RWPE2 (cell line): Measurements from ENCODE around the gene F2.

Source experiments
- ATAC-seq: fragments of 200-7000 bp; cut with Tn5 transposase; 3 replicates; pipeline ENCODE4 v1.9.1; 2021; ENCODE audit warnings: low read depth
- DNase-seq: peaks from one replicate; pipeline ENCODE4 v3.0.0-alpha.2; 2020; ENCODE audit warnings: low spot score
- H3K27ac ChIP-seq: fragments of 450-650 bp; 2 replicates; pipeline ENCODE4 v1.5.1; 2017; ENCODE audit warnings: mild to moderate bottlenecking; ENCODE audit not compliant: poor library complexity, severe bottlenecking
- H3K27me3 ChIP-seq: fragments of 250-450 bp; sonication (Bioruptor Pico); 2 replicates; pipeline ENCODE4 v1.5.1; 2021; ENCODE audit warnings: mild to moderate bottlenecking, moderate library complexity; ENCODE audit not compliant: insufficient read depth, poor library complexity, severe bottlenecking
- H3K36me3 ChIP-seq: fragments of 250-450 bp; sonication (Bioruptor Pico); 2 replicates; pipeline ENCODE4 v1.5.1; 2020; ENCODE audit warnings: low read depth, mild to moderate bottlenecking, moderate library complexity
- H3K4me1 ChIP-seq: fragments of 250-450 bp; sonication (Bioruptor Pico); 2 replicates; pipeline ENCODE4 v1.5.1; 2021; ENCODE audit warnings: mild to moderate bottlenecking, moderate library complexity; ENCODE audit not compliant: insufficient read depth, poor library complexity, severe bottlenecking
- H3K4me3 ChIP-seq: fragments of 250-450 bp; sonication (Bioruptor Pico); 2 replicates; pipeline ENCODE4 v1.5.1; 2021; ENCODE audit warnings: mild to moderate bottlenecking, moderate library complexity; ENCODE audit not compliant: severe bottlenecking
- H3K9me3 ChIP-seq: fragments of 250-450 bp; sonication (Bioruptor Pico); 2 replicates; pipeline ENCODE4 v1.5.1; 2021; ENCODE audit warnings: mild to moderate bottlenecking, moderate library complexity; ENCODE audit not compliant: severe bottlenecking
- TF ChIP-seq, protein P1 (sequence below): fragments of 450-650 bp; IDR thresholded peaks from one replicate; pipeline ENCODE4 v1.5.1; 2017; ENCODE audit warnings: mild to moderate bottlenecking, moderate library complexity; ENCODE audit not compliant: poor library complexity, severe bottlenecking

The F2 gene

DNA sequence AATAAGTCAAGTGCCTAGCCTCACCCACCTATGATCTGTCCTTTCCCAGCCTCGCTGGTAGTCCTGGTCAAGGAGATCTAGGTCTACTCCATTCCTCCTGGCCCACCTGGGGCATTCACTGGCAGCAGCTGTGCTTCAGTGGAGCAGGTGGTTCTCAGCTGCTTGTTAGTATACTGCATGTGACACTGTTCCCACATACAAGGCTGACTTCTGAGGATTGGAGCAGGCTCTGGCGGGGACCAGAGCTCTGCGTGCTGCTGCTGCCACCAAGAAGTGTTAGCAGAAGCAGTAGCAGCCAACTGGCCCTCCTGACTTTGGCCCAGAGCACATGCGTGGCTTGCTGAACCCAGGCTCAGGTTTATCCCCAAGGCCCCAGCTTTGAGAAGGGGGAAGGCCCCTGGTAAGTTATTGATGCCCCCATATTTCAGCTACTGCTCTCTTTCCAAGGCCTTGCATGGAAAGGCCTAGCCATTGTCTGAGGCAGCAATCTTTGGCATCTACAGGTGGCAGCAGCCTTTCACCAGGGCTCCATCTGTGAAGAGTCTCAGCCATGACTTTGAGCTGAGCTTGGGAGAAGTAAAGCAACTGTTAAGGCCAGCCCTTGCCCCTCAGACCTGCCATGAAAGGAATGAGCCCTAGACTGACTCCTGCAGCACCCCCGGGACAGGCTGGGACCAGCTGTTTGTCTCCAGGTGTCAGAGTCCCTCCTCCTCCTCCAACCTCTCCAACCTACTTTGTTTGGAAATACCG lies 45.1 kb upstream of the F2 start:
- TF ChIP-seq, protein P1, sequence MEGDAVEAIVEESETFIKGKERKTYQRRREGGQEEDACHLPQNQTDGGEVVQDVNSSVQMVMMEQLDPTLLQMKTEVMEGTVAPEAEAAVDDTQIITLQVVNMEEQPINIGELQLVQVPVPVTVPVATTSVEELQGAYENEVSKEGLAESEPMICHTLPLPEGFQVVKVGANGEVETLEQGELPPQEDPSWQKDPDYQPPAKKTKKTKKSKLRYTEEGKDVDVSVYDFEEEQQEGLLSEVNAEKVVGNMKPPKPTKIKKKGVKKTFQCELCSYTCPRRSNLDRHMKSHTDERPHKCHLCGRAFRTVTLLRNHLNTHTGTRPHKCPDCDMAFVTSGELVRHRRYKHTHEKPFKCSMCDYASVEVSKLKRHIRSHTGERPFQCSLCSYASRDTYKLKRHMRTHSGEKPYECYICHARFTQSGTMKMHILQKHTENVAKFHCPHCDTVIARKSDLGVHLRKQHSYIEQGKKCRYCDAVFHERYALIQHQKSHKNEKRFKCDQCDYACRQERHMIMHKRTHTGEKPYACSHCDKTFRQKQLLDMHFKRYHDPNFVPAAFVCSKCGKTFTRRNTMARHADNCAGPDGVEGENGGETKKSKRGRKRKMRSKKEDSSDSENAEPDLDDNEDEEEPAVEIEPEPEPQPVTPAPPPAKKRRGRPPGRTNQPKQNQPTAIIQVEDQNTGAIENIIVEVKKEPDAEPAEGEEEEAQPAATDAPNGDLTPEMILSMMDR: no peak
- no peaks in the 10 kb centered on the region for H3K27me3 ChIP-seq
- no peak overlapping the region for H3K4me3 ChIP-seq
- H3K4me1 ChIP-seq: peaks cover 10% of the 10 kb centered on the region
- no peak overlapping the region for H3K27ac ChIP-seq
- ATAC-seq (no peak), DNase-seq (peak; percentile 34)
- H3K36me3 ChIP-seq: peaks cover 26% of the 10 kb centered on the region
- H3K9me3 ChIP-seq: no peaks in the 10 kb centered on the region

DNA sequence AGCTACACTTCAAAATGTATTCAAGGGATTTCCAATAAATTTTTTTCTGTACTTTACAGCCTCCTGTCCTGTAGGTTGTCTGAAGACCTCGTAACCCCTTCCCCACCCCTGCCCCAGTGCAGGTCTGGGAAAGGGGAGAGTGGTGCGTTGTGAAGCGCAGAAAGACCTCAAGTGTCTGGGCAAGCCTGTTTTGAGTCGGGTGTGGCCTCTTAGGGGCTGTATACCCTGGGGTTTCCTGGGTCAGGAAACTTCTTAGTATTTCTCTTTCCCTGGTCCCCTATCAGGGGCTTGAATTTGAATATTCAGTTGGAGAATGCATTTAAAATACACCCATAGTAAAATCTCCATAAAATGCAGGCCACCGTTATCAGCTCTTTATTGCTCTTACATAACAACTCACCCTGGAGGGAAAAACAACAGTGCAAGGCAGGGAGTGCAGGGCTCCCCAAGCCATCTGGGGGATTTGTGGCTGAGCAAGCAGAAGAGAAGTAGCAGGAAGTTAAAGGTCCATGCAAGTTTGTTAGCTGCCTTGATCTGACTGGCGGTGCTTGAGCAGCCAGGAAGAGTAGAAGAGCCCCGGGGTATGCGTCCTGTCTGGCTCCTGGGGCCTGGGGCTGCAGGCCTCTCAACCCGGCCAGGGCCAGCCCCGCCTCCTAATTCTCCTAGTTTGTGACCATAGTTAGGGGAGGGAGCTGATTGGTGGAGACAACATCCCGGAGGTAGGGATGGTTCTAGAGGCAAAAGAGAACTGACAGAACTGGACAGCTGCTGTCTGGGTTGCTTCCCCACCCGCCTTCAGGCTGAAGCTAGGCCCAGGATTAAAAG lies 44.3 kb upstream of the F2 start:
- Histone ChIP-seq H3K36me3 (peaks cover 22% of the 10 kb centered on the region), H3K4me3 (no peak overlapping the region), H3K9me3 (no peaks in the 10 kb centered on the region), H3K4me1 (peaks cover 10% of the 10 kb centered on the region), H3K27me3 (no peaks in the 10 kb centered on the region), H3K27ac (peak overlapping the region; percentile 19)
- TF ChIP-seq, protein P1: no peak
- peak; percentile 19 for DNase-seq
- no peak; the same call in 2 of the 3 replicates for ATAC-seq

DNA sequence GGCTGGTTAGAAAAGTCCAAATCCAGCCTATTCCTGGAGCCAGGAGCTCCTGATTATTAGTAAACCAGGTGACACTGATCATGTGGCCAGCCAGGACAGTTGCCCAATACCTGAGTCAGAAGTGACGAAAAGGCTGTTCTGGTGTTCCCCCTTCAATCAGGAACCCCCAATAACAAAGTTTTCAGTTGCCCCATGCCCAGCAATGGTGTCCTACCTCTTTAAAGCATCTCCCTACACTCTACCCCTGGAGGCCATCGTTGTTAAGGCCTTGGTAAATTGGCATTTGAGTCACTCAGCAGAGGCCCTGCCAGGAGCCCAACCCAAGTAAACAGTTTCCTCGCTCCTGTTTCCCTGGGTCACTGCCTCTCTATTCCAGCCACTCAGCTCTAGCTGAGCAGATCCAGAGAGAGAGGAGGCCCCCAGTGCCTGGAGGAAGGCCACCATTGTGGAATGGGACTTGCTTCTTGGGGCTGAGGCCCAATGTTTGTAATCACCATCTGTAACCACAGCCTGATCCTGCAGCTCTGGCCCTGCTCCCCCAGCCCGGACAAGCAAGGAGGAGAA lies 43.6 kb upstream of the F2 start:
- Histone ChIP-seq H3K4me3 (no peak overlapping the region), H3K36me3 (peaks cover 26% of the 10 kb centered on the region; the same call in 1 of the 2 replicates)
- TF ChIP-seq, protein P1: no peak

DNA sequence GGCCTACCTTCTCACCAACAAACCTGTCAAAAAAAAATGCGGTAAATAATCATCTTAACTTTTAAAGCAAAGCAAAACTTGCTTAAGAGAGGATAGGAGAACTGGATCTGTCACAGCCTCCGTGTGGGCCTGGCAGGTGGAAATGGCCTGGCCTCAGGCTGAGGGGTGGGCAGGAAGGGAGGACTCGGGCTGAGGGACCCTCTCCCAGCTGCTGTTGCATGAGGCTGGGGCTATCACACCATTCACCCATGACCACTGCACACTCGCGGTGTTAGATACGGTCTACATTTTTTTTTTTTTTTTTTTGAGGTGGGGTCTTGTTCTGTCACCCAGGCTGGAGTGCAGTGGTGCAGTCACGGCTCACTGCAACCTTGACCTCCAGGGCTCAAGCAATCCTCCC lies 43.1 kb upstream of the F2 start:
- ATAC-seq: no peak
- Histone ChIP-seq H3K9me3 (no peaks in the 10 kb centered on the region), H3K4me3 (no peak overlapping the region), H3K27me3 (no peaks in the 10 kb centered on the region), H3K4me1 (peaks cover 10% of the 10 kb centered on the region), H3K27ac (peak overlapping the region; percentile 19), H3K36me3 (peaks cover 24% of the 10 kb centered on the region; the same call in 1 of the 2 replicates)
- TF ChIP-seq, protein P1: no peak
- DNase-seq: peak; percentile 37

More for the DNA sequence above, 43.6 kb upstream of the F2 start:
- peak overlapping the region; percentile 19 for H3K27ac ChIP-seq
- no peaks in the 10 kb centered on the region for H3K9me3 ChIP-seq
- peak; percentile 73 for ATAC-seq
- H3K4me1 ChIP-seq: peaks cover 10% of the 10 kb centered on the region
- no peaks in the 10 kb centered on the region for H3K27me3 ChIP-seq
- peak; percentile 38 for DNase-seq
